C4-2B (cell line): ENCODE data around the gene FTSJ1.

Experiments used
- H3K27ac ChIP-seq: fragments of 450-650 bp; 2 replicates; pipeline ENCODE4 v1.5.1; 2017
- ZFX ChIP-seq: fragments of 450-650 bp; IDR thresholded peaks from 2 replicates; pipeline ENCODE4 v1.6.1; 2017
- TF ChIP-seq, protein P1 (sequence below): fragments of 450-650 bp; conservative IDR thresholded peaks from 2 replicates; pipeline ENCODE4 v1.5.1; 2017; ENCODE audit warnings: mild to moderate bottlenecking

Gene FTSJ1

GRCh38 chrX:48459483-48459882 lies 16.5 kb upstream of the FTSJ1 start:
- H3K27ac ChIP-seq = no peak overlapping the region
- no peak for TF ChIP-seq ZFX
- TF ChIP-seq, protein P1, sequence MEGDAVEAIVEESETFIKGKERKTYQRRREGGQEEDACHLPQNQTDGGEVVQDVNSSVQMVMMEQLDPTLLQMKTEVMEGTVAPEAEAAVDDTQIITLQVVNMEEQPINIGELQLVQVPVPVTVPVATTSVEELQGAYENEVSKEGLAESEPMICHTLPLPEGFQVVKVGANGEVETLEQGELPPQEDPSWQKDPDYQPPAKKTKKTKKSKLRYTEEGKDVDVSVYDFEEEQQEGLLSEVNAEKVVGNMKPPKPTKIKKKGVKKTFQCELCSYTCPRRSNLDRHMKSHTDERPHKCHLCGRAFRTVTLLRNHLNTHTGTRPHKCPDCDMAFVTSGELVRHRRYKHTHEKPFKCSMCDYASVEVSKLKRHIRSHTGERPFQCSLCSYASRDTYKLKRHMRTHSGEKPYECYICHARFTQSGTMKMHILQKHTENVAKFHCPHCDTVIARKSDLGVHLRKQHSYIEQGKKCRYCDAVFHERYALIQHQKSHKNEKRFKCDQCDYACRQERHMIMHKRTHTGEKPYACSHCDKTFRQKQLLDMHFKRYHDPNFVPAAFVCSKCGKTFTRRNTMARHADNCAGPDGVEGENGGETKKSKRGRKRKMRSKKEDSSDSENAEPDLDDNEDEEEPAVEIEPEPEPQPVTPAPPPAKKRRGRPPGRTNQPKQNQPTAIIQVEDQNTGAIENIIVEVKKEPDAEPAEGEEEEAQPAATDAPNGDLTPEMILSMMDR = no peak

GRCh38 chrX:48460031-48460430 lies 16.0 kb upstream of the FTSJ1 start:
- H3K27ac ChIP-seq = no peak overlapping the region
- TF ChIP-seq, protein P1 = no peak
- no peak for TF ChIP-seq ZFX

GRCh38 chrX:48460606-48461005 lies 15.4 kb upstream of the FTSJ1 start:
- TF ChIP-seq, protein P1 = no peak
- TF ChIP-seq ZFX = no peak

GRCh38 chrX:48461830-48462229 lies 14.2 kb upstream of the FTSJ1 start:
- no peak for TF ChIP-seq ZFX
- TF ChIP-seq, protein P1 = no peak
- no peak overlapping the region for H3K27ac ChIP-seq

More at GRCh38 chrX:48460606-48461005, 15.4 kb upstream of the FTSJ1 start:
- H3K27ac ChIP-seq = no peak overlapping the region

- no peak overlapping the region for H3K27ac ChIP-seq
- no peak for TF ChIP-seq ZFX
- TF ChIP-seq, protein P1 = no peak
Observed at GRCh38 chrX:48465336-48465933, 10.6 kb upstream of the FTSJ1 start.

DNA sequence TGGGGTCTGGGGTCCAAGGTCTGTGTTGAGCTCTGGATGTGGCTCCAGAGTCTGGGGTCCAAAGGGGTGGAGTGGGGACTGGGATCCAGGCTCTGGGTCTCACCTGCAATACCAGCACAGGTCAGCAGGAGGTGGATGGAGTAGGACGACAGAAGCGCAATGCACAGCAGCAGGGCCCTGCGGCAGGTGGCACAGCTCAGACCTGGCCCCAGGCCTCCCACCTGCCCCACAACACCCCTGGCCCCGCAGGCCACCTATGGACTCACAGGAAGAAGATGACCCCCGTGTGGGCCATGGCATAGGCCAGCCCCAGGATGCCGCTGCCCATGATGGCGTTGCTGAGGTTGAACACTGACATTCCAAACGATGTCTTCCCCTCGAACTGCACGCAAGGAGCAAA lies 9.3 kb upstream of the FTSJ1 start:
- no peak for TF ChIP-seq ZFX
- TF ChIP-seq, protein P1 = no peak; the same call in 1 of the 2 replicates
- no peak overlapping the region for H3K27ac ChIP-seq

- no peak overlapping the region for H3K27ac ChIP-seq
- TF ChIP-seq, protein P1 = no peak
- no peak for TF ChIP-seq ZFX
Observed at GRCh38 chrX:48467281-48467761, 8.7 kb upstream of the FTSJ1 start.
